Brain microvascular endothelial cell (primary cell): ENCODE results near the gene ATG2A.

ENCODE experiments used
- DNase-seq: peaks from one replicate; pipeline ENCODE4 v3.0.0-alpha.2; 2020
- H3K27ac ChIP-seq: fragments of 250-450 bp; sonication (Bioruptor Pico); 2 replicates; pipeline ENCODE4 v1.5.1; 2020; ENCODE audit warnings: mild to moderate bottlenecking, moderate library complexity
- H3K27me3 ChIP-seq: fragments of 250-450 bp; sonication (Bioruptor Pico); replicated peaks from 2 replicates; pipeline ENCODE4 v1.5.1; 2020; ENCODE audit warnings: mild to moderate bottlenecking
- H3K36me3 ChIP-seq: fragments of 250-450 bp; sonication (Bioruptor Pico); replicated peaks from 2 replicates; pipeline ENCODE4 v1.5.1; 2020; ENCODE audit warnings: mild to moderate bottlenecking
- H3K4me3 ChIP-seq: 2 replicates; pipeline ENCODE4 v1.5.1; 2011; ENCODE audit warnings: low read depth, mild to moderate bottlenecking, control low read depth, low read length, moderate library complexity
- in situ Hi-C: cut with HindIII; loops from 2 replicates; pipeline ENCODE4 v1.10.0; 2017; ENCODE audit warnings: low sequenced_read_pairs, low pct_ligation_motif_present
- TF ChIP-seq, protein P1 (sequence below): IDR thresholded peaks from 2 replicates; pipeline ENCODE4 v1.5.1; 2011; ENCODE audit warnings: low read depth, mild to moderate bottlenecking, moderate library complexity, low read length, control low read depth, inconsistent platforms; ENCODE audit errors: missing control alignments

ATG2A gene

DNA sequence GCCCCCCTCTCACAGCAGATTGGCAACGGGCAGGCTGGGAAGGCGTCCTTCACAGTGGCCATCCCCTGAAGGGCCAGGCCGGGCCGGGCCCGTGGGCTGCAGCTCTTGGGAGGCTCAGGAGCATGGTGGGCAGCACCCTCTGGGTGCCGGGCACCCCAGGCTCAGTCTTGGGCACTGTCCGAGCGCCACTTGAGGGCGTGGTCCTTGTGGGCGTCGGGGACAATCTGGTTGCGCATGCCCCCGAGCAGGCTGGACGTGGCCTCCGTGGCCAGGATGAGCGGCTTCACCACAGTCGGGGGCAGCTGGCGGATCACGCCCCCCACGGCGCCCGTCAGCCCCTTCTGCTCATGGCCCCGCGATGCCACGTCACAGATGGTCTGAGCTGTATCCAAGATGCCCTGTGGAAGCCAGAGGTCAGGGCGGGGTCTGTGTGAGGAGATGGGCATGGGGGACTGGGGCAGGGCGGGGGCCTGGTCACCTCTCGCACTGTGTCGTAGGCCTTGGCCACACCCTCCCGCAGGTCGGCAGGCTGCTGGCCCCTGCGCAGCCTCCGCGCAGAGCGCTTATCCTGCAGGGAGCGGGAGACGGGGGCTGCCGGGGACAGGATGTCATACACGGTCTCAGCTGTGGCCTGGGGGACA, 22.1 kb downstream of the ATG2A start:
- no peak overlapping the region for H3K27ac ChIP-seq
- no peak overlapping the region for H3K4me3 ChIP-seq
- peaks cover 15% of the 10 kb centered on the region for H3K36me3 ChIP-seq
- TF ChIP-seq, protein P1, sequence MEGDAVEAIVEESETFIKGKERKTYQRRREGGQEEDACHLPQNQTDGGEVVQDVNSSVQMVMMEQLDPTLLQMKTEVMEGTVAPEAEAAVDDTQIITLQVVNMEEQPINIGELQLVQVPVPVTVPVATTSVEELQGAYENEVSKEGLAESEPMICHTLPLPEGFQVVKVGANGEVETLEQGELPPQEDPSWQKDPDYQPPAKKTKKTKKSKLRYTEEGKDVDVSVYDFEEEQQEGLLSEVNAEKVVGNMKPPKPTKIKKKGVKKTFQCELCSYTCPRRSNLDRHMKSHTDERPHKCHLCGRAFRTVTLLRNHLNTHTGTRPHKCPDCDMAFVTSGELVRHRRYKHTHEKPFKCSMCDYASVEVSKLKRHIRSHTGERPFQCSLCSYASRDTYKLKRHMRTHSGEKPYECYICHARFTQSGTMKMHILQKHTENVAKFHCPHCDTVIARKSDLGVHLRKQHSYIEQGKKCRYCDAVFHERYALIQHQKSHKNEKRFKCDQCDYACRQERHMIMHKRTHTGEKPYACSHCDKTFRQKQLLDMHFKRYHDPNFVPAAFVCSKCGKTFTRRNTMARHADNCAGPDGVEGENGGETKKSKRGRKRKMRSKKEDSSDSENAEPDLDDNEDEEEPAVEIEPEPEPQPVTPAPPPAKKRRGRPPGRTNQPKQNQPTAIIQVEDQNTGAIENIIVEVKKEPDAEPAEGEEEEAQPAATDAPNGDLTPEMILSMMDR: no peak
- in situ Hi-C loops: loop anchor here (5.0 kb wide), 1 partner anchor 48 kb away; no protein-coding TSS in a partner anchor
- DNase-seq: no peak
- H3K27me3 ChIP-seq: no peaks in the 10 kb centered on the region

DNA sequence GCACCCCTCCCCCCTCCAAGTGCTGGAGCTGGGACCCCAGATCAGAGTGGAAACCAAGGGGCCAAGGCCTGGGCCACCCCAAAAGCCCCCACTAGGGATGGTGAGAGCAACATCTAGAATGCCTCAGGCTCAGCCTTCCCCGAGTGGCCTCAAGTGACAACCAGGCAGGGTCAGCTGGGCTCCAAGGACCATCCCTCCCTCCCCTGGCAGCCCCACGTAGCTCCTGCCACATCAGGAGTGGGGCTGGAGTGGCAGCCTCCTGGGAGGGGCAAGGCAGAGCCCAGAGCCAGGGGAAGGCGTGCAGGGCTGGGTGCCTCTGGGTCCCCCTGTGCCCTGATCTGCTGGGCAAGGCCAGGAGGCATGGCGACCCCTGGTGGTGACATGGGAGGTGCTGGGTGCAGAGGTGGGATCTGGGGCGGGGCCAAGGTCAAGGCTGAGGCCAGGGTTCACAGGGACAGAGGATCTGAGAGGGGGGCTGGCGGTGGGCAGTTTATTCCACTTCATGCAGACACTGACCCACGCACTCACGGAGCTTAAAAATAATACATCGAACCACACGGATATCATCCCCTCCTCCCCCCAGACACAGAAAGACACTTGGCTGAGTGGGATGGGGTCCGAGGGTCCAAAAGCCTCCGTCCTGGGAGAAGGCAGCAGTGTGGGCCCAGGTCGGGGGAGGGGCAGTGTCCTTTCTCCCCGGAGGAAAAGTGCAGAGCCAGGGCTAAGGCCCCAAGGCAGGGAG, 22.8 kb downstream of the ATG2A start:
- TF ChIP-seq, protein P1: peak; percentile 95
- Histone ChIP-seq H3K27me3 (no peaks in the 10 kb centered on the region), H3K4me3 (no peak overlapping the region), H3K36me3 (peaks cover 15% of the 10 kb centered on the region), H3K27ac (no peak overlapping the region)
- in situ Hi-C loops: loop anchor here (5.0 kb wide), 1 partner anchor 47 kb away; no protein-coding TSS in a partner anchor
- peak; percentile 39 for DNase-seq

DNA sequence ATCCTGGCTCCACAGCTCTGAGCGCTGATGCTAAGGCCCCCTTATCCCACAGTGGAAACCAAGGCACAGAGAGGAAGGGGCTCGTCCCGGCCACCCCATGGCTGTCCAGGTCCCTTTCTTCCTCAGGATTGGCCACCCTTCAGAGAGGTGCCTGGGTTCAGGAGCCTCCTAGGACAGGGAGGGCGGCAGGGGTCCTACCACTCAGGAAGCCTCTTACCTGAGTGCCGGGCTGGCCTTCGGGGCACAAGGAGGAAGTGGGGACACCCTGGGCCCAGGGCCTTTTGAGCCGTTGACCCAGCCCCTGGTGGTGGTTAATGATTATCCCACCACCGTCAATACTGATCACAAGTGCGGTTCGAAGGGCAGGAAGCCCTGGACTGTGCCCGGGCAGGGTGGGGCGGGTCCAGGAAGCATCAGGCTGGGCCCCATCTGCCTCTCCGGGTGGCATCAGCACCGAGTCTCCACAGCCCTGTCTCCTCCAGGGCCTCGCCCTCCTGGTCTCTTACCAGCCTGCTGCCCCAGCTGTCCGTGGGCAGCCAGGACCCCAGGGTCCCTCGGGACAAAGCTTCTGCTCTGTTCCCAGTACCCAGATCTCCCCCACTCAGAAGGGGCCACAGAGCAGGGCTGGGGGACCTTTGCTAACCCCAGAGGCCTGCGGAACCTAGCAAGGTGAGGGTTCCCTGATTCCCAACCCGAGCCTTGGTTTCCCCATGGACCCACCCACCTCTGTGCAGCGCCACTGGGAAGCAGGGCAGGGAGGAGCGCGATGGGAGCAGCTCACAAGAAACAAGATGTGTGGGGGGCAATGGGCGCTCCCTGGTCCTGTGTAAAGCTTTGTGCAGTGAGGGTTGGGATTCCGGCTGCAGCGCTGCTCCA, 23.6 kb downstream of the ATG2A start:
- Histone ChIP-seq H3K27me3 (no peaks in the 10 kb centered on the region), H3K27ac (no peak overlapping the region), H3K36me3 (peaks cover 15% of the 10 kb centered on the region), H3K4me3 (no peak overlapping the region)
- no peak for DNase-seq
- TF ChIP-seq, protein P1: no peak
- in situ Hi-C loops: loop anchor here (5.0 kb wide), 1 partner anchor 46 kb away; no protein-coding TSS in a partner anchor

DNA sequence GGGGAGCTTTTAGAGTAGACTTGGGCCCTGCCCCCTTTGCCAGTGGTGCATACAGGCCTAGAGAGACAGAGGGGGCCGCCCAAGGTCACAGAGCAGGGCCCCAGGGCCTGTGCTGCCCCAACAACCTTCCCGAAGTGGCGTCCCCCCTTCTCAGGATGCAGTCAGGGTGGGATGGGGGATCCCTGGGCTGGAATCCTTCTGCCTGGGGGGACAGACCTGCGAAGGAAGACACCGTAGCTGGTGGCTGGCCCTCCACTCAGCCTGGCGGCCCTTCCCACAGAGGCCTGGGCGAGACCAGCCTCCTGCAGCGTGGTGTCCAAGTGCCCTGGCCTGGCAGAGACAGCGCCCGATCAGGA, 24.2 kb downstream of the ATG2A start:
- in situ Hi-C loops: loop anchor here (5.0 kb wide), 1 partner anchor 46 kb away; no protein-coding TSS in a partner anchor
- no peaks in the 10 kb centered on the region for H3K27me3 ChIP-seq
- TF ChIP-seq, protein P1: no peak
- peaks cover 9% of the 10 kb centered on the region for H3K36me3 ChIP-seq
- no peak for DNase-seq
- H3K27ac ChIP-seq: no peak overlapping the region
- H3K4me3 ChIP-seq: no peak overlapping the region

DNA sequence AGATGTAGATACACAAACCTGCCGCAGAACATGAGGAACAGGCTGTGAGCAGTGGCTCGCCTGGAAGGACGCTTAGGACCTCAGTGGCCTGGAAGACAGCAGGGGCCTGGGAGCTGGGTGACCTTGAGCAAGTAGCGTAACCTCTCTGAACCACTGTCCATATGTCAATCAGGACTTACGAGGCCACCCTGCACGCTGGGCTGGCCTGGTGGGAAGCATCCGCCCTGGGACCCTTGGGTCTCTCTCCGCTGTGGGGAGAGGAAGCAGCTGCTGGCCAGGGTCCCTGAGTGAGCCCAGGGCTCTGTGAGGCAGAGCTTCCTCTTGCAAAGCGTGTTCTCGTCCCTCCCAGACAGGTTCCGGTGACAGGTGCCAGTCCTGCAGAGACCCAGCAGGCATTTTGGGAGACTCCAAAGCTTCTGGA, 24.6 kb downstream of the ATG2A start:
- in situ Hi-C loops: loop anchor here (5.0 kb wide), 1 partner anchor 45 kb away; no protein-coding TSS in a partner anchor
- DNase-seq: no peak
- TF ChIP-seq, protein P1: no peak
- no peak overlapping the region for H3K27ac ChIP-seq
- H3K36me3 ChIP-seq: peaks cover 5% of the 10 kb centered on the region
- no peak overlapping the region for H3K4me3 ChIP-seq
- no peaks in the 10 kb centered on the region for H3K27me3 ChIP-seq
